ENCODE results near the gene LRP2.

GRCh38 chr2:169203952-169204351 lies 158.4 kb downstream of the LRP2 start:
- TF ChIP-seq BHLHE40 (IDR thresholded peaks at IDR 0.05; ENCODE audit: borderline replicate concordance in 1 of 2, low read depth in 2 of 2, low read length in 1 of 2) (no peak), CTCF (IDR thresholded peaks at IDR 0.05 in 2 of 3, conservative IDR thresholded peaks at IDR 0.05 in 1 of 3; ENCODE audit: control insufficient read depth in 2 of 3, extremely low read depth in 1 of 3, insufficient read depth in 1 of 3, low read depth in 3 of 3, low read length in 3 of 3) (no peak), SP1 (IDR thresholded peaks at IDR 0.05; ENCODE audit: low read depth, low read length) (no peak), CHD4 (IDR thresholded peaks at IDR 0.05) (no peak), TCF3 (IDR thresholded peaks at IDR 0.05; ENCODE audit: borderline replicate concordance, insufficient read depth, low read depth, low read length) (no peak)

Data from GM12878 (cell line).